Stimulated activated CD4-positive, alpha-beta T cell treated with anti-CD3 and anti-CD28 coated beads, Interleukin-4, amount 100 ng/mL, for 48 hours (primary cell): Measurements from ENCODE around the gene SPATA6L.
"Not testable (repeated sequence)": the region's sequence is repeated elsewhere in the genome, so short reads cannot be mapped to it uniquely, and the experiment has no call there.

Experiments
- DNase-seq, 2 donors: peaks; one replicate each; pipeline ENCODE4 v3.0.0-alpha.2; 2020; ENCODE audit warnings: low read depth in 2 of 2

The SPATA6L gene

DNA sequence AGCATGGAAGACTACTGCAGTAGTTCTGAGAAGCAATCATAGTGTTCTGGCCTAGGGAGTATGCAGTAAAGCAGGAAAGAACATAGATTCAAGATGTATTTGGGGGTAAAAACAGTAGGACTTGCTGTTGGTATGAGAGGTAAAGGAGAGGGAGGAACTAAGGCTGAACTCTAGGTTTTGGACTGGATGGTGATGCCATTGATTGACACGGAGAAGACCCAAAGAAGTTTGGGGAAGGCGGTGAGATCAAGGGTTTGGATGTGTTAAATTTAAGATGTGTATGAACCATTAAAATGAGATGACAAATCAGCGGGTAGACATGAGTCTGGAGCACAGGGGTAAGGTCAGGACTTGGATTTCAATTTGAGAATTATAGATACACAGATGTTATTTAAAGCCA lies 11.1 kb upstream of the SPATA6L start:
- no peak for DNase-seq

- DNase-seq = no peak
These were observed 8.5 kb upstream of the SPATA6L start for GRCh38 chr9:4674783-4675182.

DNA sequence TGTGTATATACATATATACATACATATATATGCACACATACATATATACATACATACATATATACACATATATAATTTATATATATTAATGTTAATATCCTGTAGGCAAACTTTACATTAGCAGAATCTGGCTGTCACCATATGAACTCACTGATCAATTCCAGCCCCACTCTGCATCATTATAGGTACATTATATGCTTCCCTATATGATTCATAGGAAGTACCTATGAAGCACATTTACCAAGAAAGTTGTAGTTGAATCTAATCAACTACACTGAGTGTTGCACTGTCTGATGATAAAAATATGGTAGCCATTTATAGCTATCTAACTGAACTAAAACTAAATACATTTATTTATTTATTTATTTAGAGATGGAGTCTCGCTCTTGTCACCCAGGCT lies 5.5 kb upstream of the SPATA6L start:
- DNase-seq = no peak

DNA sequence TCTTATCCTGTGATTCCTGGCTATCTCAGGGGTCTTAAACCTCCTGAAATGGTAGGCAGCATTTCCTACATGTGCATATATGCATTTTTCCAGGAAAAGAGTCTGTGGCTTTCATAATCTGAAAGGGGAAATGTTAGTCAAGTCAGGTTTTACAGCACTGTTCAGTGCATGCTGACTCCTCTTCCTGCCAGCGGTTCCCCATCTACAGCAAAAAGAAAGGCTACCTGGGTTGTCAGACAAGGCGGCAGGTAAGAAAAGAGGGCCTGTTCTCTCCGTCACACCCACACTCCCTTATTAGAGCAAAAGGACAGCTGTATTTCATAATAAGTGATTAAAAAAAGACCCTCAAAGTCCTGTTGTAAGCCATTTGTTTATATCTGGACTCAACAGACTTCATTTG lies 4.3 kb upstream of the SPATA6L start:
- no peak for DNase-seq

- DNase-seq = no peak
These were observed 3.6 kb upstream of the SPATA6L start for GRCh38 chr9:4669890-4670289.

- no peak for DNase-seq
These were observed 2.3 kb upstream of the SPATA6L start for GRCh38 chr9:4668604-4669003.

- no peak for DNase-seq
These were observed 1.4 kb upstream of the SPATA6L start for GRCh38 chr9:4667681-4668080.

DNA sequence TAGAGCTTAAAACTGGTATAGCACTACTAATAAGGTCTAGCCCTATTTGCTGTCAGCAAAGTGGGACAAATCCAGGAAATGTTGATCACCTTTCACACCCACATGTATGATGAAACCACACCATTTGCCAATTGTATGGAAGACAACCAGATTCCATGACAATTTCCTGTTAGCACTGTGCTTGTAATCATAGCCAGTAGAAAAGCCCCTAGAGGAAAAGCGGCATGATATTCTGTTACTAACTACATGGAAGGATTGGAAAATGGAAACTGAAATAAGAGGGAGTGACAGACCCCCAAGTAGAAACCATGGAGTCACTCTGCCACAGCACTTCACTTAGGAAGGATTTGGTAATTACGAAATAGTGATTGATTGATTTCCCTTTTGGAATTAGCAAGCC lies 923 bp downstream of the SPATA6L start:
- DNase-seq = no peak

DNA sequence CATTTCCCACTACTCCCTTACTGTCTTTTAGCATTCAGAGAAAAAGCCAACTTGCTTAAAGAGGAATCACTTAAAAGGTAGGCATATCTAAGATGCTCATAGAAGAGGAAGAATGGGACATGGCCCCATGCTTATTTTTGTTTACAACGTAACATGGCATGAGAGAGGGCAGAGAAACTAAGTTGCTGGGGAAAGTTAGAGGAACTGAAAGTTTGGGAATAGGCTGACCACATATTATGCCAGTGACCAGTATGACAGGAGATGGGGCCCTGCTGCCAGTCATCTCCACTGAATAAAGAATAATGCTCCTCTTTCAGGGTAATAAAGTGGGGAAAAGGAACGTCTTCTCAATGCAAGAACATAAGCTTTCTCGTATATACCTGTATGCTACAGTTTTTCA lies 2.3 kb downstream of the SPATA6L start:
- no peak for DNase-seq

- DNase-seq = no peak
These were observed 3.1 kb downstream of the SPATA6L start for GRCh38 chr9:4662989-4663792.

DNA sequence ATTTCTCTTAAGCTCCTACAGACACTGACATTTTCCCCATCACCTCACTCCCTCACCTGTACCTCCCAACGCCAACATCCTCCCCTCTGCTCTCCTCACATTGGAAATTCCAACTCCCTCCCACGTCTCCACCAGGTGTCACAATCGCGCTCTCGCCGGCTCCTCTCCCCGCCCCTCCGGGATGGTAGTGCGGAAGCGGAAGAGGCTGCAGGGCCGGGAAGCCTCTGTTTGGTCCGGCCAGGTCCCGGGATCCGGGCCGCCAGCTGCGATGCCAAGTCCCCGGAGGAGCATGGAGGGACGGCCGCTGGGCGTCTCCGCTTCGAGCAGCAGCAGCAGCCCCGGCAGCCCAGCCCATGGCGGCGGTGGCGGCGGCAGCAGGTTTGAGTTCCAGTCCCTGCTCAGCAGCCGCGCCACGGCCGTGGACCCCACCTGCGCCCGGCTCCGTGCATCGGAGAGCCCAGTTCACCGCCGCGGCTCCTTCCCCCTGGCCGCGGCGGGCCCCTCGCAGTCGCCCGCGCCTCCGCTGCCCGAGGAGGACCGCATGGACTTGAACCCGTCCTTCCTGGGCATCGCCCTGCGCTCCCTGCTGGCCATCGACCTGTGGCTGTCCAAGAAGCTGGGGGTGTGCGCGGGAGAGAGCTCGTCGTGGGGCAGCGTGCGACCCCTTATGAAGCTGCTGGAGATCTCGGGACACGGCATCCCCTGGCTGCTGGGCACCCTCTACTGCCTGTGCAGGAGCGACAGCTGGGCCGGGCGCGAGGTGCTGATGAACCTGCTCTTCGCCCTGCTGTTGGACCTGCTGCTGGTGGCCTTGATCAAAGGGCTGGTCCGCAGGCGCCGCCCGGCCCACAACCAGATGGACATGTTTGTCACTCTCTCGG lies 3.9 kb downstream of the SPATA6L start, which contains the start of gene PLPP6:
TSS of gene PLPP6 (plus strand) at position 187 of the 881 bp plus-strand sequence. CDS start at position 269, 82 bp downstream.
- peak; percentile 50 to 73 for DNase-seq

DNA sequence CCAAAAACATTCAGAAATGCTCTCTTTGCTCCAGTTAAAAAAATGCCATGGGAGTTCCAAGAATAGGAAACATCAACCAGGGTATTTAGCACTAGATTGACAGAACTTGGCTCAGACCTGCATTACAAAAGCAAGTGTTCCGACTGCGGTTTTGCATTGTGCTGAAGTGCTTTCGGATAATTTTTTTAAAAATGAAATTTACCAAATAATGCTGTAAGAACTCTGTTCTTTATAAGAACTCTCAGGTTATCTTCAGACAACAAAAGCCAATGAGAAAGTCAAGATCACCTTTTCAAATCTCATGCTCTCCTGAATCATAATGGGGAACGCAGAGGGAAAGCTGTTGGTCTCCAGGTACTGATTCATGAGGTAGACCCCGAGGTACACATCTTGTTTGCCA lies 4.7 kb downstream of the SPATA6L start:
- DNase-seq = no peak

DNA sequence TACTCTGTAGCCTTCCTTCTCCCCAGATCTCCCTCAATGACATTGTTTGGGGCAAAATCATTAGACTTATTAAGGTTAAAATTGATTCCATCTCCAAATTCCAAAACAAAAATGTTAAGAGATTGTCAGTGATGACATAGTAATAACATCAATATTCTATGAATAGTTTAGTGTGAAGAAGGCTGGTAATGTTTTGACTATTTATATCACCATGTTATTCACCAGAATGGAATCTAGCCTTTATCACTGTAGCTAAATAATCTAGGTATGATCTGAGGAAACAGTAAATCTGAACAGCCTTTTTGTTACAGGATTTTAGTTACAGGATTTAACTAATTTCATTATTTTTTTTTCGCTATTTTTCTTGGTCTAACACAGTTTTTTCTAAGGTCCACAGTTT lies 5.1 kb downstream of the SPATA6L start:
- DNase-seq = no peak

- DNase-seq = not testable (repeated sequence)
These were observed 5.6 kb downstream of the SPATA6L start for GRCh38 chr9:4660665-4661064.

- no peak for DNase-seq
These were observed 8.7 kb downstream of the SPATA6L start for GRCh38 chr9:4657426-4658159.

- no peak for DNase-seq
These were observed 9.7 kb downstream of the SPATA6L start for GRCh38 chr9:4656621-4657020.

GRCh38 chr9:4656196-4656595 lies 10.1 kb downstream of the SPATA6L start:
- not testable (repeated sequence) for DNase-seq

- DNase-seq = no peak
These were observed 11.7 kb downstream of the SPATA6L start for GRCh38 chr9:4654538-4654937.

- no peak for DNase-seq
These were observed 12.2 kb downstream of the SPATA6L start for GRCh38 chr9:4654084-4654483.

DNA sequence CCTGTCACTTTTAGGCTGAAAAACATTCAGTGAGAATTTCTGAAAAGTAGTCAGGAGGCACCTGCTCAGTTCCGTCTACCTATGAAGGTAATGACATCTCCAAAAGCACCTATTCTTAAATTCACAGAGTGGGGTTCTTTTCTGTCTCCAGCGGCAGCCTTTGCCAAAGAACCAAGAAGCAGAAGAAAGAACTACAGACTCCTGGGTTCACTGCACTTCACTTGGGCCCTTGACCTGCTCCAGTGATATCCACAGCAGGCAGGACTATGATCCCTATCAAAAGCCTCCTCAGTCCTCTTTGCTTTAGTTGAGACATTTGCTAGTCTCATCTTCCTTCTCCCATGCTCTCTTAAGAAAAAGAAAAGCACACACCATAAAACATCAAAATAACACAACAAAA lies 23.9 kb downstream of the SPATA6L start:
- DNase-seq = no peak

GRCh38 chr9:4640027-4640426 lies 26.3 kb downstream of the SPATA6L start:
- no peak for DNase-seq

- no peak for DNase-seq
These were observed 26.9 kb downstream of the SPATA6L start for GRCh38 chr9:4639420-4639819.
